ENCODE data around the gene SUCLA2. TPM values are rescaled to one million over a fixed set of nuclear protein-coding genes. Genes with fewer than 3 reads are reported as not detected.

SUCLA2 gene
- total and polyA plus RNA-seq, 5 donors from 2014 or later, result 14.0 to 25.8 (median 17.4) TPM

Other genes with a start within 250 kb of the SUCLA2 start
- 12.2 TPM for gene NUDT15, start 36.5 kb upstream of the SUCLA2 start, total RNA-seq
- gene NUDT15, start 36.5 kb upstream of the SUCLA2 start, polyA plus RNA-seq, result 10 to 100 TPM in 1 of 4 donors, 1 to 10 TPM in 3; 7.7 to 10.4 (median 8.5) TPM
- gene MED4, start 93.8 kb upstream of the SUCLA2 start, total RNA-seq, result 69.1 TPM
- 100 to 1,000 TPM in 1 of 4 donors, 10 to 100 TPM in 3; 83.6 to 129 (median 97.8) TPM for gene MED4, start 93.8 kb upstream of the SUCLA2 start, polyA plus RNA-seq
- gene ITM2B, start 231.9 kb upstream of the SUCLA2 start, total RNA-seq, result 324 TPM
- 1,000 to 10,000 TPM; 1,031 to 1,148 (median 1,078) TPM for gene ITM2B, start 231.9 kb upstream of the SUCLA2 start, polyA plus RNA-seq

All from CD4-positive, CD25-positive, alpha-beta regulatory T cell (primary cell).